Loucy (cell line): ENCODE results near the gene MARCO.

Experiments used
- H2AFZ ChIP-seq: fragments of 200-600 bp; sonication (generic); 2 replicates; pipeline ENCODE4 v1.6.0; 2016; ENCODE audit warnings: antibody characterized with exemption, mild to moderate bottlenecking, low read length, moderate library complexity
- H3F3A ChIP-seq: fragments of 200-600 bp; 2 replicates; pipeline ENCODE4 v1.6.0; 2016; ENCODE audit warnings: antibody characterized with exemption, low read depth, mild to moderate bottlenecking
- H3K27me3 ChIP-seq: fragments of 200-600 bp; sonication (generic); 2 replicates; pipeline ENCODE4 v1.6.1; 2014; ENCODE audit warnings: low read length, mild to moderate bottlenecking; ENCODE audit not compliant: insufficient read depth, poor library complexity, severe bottlenecking
- H3K36me3 ChIP-seq: fragments of 200-600 bp; sonication (generic); 2 replicates; pipeline ENCODE4 v1.6.1; 2016; ENCODE audit warnings: low read length; ENCODE audit not compliant: insufficient read depth
- H3K4me1 ChIP-seq: fragments of 200-600 bp; sonication (generic); 2 replicates; pipeline ENCODE4 v1.5.1; 2014; ENCODE audit warnings: low read length, mild to moderate bottlenecking; ENCODE audit not compliant: insufficient read depth, poor library complexity, severe bottlenecking
- H3K4me2 ChIP-seq: fragments of 200-600 bp; sonication (generic); 2 replicates; pipeline ENCODE4 v1.6.0; 2014; ENCODE audit warnings: antibody characterized with exemption, low read length, low read depth, mild to moderate bottlenecking; ENCODE audit not compliant: poor library complexity, severe bottlenecking
- H3K4me3 ChIP-seq: fragments of 200-600 bp; sonication (generic); 2 replicates; pipeline ENCODE4 v1.5.1; 2014; ENCODE audit warnings: low read length, mild to moderate bottlenecking, mixed read lengths; ENCODE audit not compliant: poor library complexity, severe bottlenecking
- H3K79me2 ChIP-seq: fragments of 200-600 bp; sonication (generic); 2 replicates; pipeline ENCODE4 v1.6.1; 2014; ENCODE audit warnings: low read length; ENCODE audit not compliant: insufficient read depth
- H3K9ac ChIP-seq: fragments of 200-600 bp; sonication (generic); 2 replicates; pipeline ENCODE4 v1.6.0; 2014; ENCODE audit warnings: mild to moderate bottlenecking, low read depth, low read length, moderate library complexity; ENCODE audit not compliant: poor library complexity, severe bottlenecking
- H3K9me2 ChIP-seq: fragments of 200-600 bp; sonication (generic); replicated peaks from 2 replicates; pipeline ENCODE4 v1.6.1; 2016; ENCODE audit warnings: low read depth, low read length, mixed read lengths
- H3K9me3 ChIP-seq: fragments of 200-600 bp; sonication (generic); 2 replicates; pipeline ENCODE4 v1.6.1; 2014; ENCODE audit warnings: mild to moderate bottlenecking, antibody characterized with exemption, low read length, low read depth; ENCODE audit not compliant: insufficient read depth
- H4K20me1 ChIP-seq: fragments of 200-600 bp; sonication (generic); 2 replicates; pipeline ENCODE4 v1.6.0; 2014; ENCODE audit warnings: antibody characterized with exemption, low read length, mild to moderate bottlenecking; ENCODE audit not compliant: insufficient read depth, poor library complexity, severe bottlenecking
- EZH2phosphoT487 ChIP-seq: fragments of 200-600 bp; IDR thresholded peaks from 2 replicates; pipeline ENCODE4 v1.6.1; 2018; ENCODE audit warnings: antibody characterized with exemption, mild to moderate bottlenecking, moderate library complexity, borderline replicate concordance
- TF ChIP-seq, protein P1 (sequence below): fragments of 200-600 bp; sonication (generic); conservative IDR thresholded peaks from 2 replicates; pipeline ENCODE4 v1.5.1; 2014; ENCODE audit warnings: mild to moderate bottlenecking, antibody characterized with exemption, low read length

MARCO gene

GRCh38 chr2:119008108-119008507 lies 66.1 kb downstream of the MARCO start:
- H3K4me2 ChIP-seq = no peak overlapping the region

DNA sequence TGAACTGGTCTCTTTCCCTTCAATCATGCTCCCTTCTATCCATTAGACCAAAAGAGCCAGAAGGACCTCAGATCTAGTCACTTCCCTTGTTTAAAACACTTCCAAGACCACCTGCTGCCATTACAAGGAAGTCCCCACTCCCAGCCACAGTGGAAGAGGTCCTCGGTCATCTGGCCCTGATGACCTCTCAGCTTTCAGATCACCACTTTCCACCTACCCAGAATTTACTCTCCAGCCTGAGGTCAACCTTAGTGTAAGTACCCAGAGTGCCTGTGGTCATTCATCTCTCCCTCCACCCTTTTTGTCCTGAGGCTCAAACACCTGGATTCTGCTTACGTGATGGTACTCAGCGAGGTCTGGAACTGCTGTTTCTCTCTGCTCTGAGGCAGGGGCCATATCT lies 67.1 kb downstream of the MARCO start:
- Histone ChIP-seq H3K9me2 (no peaks in the 10 kb centered on the region), H3K4me1 (no peaks in the 10 kb centered on the region), H2AFZ (no peak overlapping the region), H4K20me1 (no peaks in the 10 kb centered on the region), H3K4me3 (no peak overlapping the region), H3K4me2 (no peak overlapping the region), H3K9me3 (no peaks in the 10 kb centered on the region; the same call in 1 of the 2 replicates), H3K9ac (no peak overlapping the region), H3K27me3 (no peaks in the 10 kb centered on the region), H3K36me3 (no peaks in the 10 kb centered on the region), H3K79me2 (no peaks in the 10 kb centered on the region), H3F3A (no peaks in the 10 kb centered on the region)
- no peak for TF ChIP-seq EZH2phosphoT487
- TF ChIP-seq, protein P1, sequence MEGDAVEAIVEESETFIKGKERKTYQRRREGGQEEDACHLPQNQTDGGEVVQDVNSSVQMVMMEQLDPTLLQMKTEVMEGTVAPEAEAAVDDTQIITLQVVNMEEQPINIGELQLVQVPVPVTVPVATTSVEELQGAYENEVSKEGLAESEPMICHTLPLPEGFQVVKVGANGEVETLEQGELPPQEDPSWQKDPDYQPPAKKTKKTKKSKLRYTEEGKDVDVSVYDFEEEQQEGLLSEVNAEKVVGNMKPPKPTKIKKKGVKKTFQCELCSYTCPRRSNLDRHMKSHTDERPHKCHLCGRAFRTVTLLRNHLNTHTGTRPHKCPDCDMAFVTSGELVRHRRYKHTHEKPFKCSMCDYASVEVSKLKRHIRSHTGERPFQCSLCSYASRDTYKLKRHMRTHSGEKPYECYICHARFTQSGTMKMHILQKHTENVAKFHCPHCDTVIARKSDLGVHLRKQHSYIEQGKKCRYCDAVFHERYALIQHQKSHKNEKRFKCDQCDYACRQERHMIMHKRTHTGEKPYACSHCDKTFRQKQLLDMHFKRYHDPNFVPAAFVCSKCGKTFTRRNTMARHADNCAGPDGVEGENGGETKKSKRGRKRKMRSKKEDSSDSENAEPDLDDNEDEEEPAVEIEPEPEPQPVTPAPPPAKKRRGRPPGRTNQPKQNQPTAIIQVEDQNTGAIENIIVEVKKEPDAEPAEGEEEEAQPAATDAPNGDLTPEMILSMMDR = no peak

More at GRCh38 chr2:119008108-119008507, 66.1 kb downstream of the MARCO start:
- no peak overlapping the region for H3K4me3 ChIP-seq
- H3K9ac ChIP-seq = no peak overlapping the region
- no peaks in the 10 kb centered on the region for H4K20me1 ChIP-seq
- H3K36me3 ChIP-seq = no peaks in the 10 kb centered on the region
- no peaks in the 10 kb centered on the region; the same call in 1 of the 2 replicates for H3K9me3 ChIP-seq
- no peaks in the 10 kb centered on the region for H3F3A ChIP-seq
- H3K9me2 ChIP-seq = no peaks in the 10 kb centered on the region
- TF ChIP-seq EZH2phosphoT487 = no peak
- TF ChIP-seq, protein P1 = no peak
- no peaks in the 10 kb centered on the region for H3K79me2 ChIP-seq
- H3K4me1 ChIP-seq = no peaks in the 10 kb centered on the region
- H2AFZ ChIP-seq = no peak overlapping the region
- no peaks in the 10 kb centered on the region for H3K27me3 ChIP-seq

- H3K4me2 ChIP-seq = no peak overlapping the region
- H3K79me2 ChIP-seq = no peaks in the 10 kb centered on the region
- TF ChIP-seq, protein P1 = no peak
- TF ChIP-seq EZH2phosphoT487 = no peak
- no peaks in the 10 kb centered on the region for H3K9me2 ChIP-seq
- no peaks in the 10 kb centered on the region for H3K4me1 ChIP-seq
- H3K9ac ChIP-seq = no peak overlapping the region
- H3F3A ChIP-seq = no peaks in the 10 kb centered on the region
- H4K20me1 ChIP-seq = no peaks in the 10 kb centered on the region
- H2AFZ ChIP-seq = no peak overlapping the region
- H3K27me3 ChIP-seq = no peaks in the 10 kb centered on the region
- no peaks in the 10 kb centered on the region for H3K9me3 ChIP-seq
- no peaks in the 10 kb centered on the region for H3K36me3 ChIP-seq
- H3K4me3 ChIP-seq = no peak overlapping the region
These were observed 68.3 kb downstream of the MARCO start for GRCh38 chr2:119010336-119010735.
